ENCODE data around the gene FOXD2. TPM values are rescaled to one million over a fixed set of nuclear protein-coding genes. Genes with fewer than 3 reads are reported as not detected.

FOXD2 gene
- polyA plus RNA-seq, 1 of the 3 experiments (the other 2 are of a cell fraction): not detected

DNA sequence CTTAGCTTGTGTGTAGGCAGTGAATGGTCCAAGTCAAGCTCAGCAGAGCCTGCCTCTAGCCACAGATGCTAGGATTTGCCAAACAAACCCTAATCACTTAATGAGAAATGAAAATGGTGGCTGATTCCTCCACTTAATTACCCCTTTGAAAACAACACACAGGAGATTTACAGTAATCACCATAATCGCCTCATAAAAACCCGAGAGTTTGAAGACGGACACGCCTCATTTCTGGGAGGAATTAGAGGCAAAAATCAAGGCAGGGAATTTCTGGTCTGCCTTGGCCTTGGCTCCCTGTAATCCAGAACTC is 38.0 kb upstream of the FOXD2 start:
- TF ChIP-seq EZH2phosphoT487 (IDR thresholded peaks at IDR 0.05; ENCODE audit: borderline replicate concordance, low read depth) (no peak), MXI1 (IDR thresholded peaks at IDR 0.05; ENCODE audit: low read depth, low read length) (no peak), JUND (IDR thresholded peaks at IDR 0.05) (no peak), FOXM1 (IDR thresholded peaks at IDR 0.05; ENCODE audit: low read depth) (no peak), SMC3 (IDR thresholded peaks at IDR 0.05; ENCODE audit: low read depth, low read length) (no peak), ELF1 (IDR thresholded peaks at IDR 0.05) (no peak), FOSL2 (IDR thresholded peaks at IDR 0.05; ENCODE audit: borderline replicate concordance, low read depth) (no peak), GATA2 (CRISPR knock-in tag; IDR thresholded peaks at IDR 0.05) (no peak)
- TF ChIP-seq, protein P1, sequence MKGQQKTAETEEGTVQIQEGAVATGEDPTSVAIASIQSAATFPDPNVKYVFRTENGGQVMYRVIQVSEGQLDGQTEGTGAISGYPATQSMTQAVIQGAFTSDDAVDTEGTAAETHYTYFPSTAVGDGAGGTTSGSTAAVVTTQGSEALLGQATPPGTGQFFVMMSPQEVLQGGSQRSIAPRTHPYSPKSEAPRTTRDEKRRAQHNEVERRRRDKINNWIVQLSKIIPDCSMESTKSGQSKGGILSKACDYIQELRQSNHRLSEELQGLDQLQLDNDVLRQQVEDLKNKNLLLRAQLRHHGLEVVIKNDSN (IDR thresholded peaks at IDR 0.05; ENCODE audit: borderline replicate concordance, low read depth): no peak
- TF ChIP-seq, protein P2, sequence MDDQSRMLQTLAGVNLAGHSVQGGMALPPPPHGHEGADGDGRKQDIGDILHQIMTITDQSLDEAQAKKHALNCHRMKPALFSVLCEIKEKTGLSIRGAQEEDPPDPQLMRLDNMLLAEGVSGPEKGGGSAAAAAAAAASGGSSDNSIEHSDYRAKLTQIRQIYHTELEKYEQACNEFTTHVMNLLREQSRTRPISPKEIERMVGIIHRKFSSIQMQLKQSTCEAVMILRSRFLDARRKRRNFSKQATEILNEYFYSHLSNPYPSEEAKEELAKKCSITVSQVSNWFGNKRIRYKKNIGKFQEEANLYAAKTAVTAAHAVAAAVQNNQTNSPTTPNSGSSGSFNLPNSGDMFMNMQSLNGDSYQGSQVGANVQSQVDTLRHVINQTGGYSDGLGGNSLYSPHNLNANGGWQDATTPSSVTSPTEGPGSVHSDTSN (IDR thresholded peaks at IDR 0.05): no peak
- no peak overlapping the region for H3K4me3 ChIP-seq (ENCODE audit: low read depth in 2 of 2, low read length in 1 of 2)
- no peak overlapping the region for H3K4me2 ChIP-seq
- H3K27me3 ChIP-seq (ENCODE audit: insufficient read depth): no peaks in the 10 kb centered on the region
- H3K4me1 ChIP-seq (ENCODE audit: control insufficient read depth in 1 of 2, insufficient read depth in 2 of 2, low read depth in 1 of 2, low read length in 1 of 2): no peaks in the 10 kb centered on the region
- H3F3A ChIP-seq (replicated peaks; ENCODE audit: insufficient read depth): no peaks in the 10 kb centered on the region
- no peaks in the 10 kb centered on the region for H3K36me3 ChIP-seq (replicated peaks in 1 of 2; ENCODE audit: control insufficient read depth in 1 of 2, insufficient read depth in 2 of 2, low read length in 1 of 2)
- H3K79me2 ChIP-seq (ENCODE audit: insufficient read depth): no peaks in the 10 kb centered on the region
- H2AFZ ChIP-seq (ENCODE audit: low read depth): no peak overlapping the region
- 94% methylated on average over 4 of the region's 4 CpGs for WGBS (ENCODE audit: low lambda C conversion rate)
- DNase-seq: no peak
- CTCF ChIA-PET: interaction anchor here (1.0 to 13.8 kb wide), 5 partner anchors 9 to 326 kb away, joined by 3 to 104 read pairs (median 3); no protein-coding TSS in a partner anchor
- H3K9me2 ChIP-seq: no peaks in the 10 kb centered on the region
- no peaks in the 10 kb centered on the region for H4K20me1 ChIP-seq (ENCODE audit: insufficient read depth)
- no peak overlapping the region for H3K27ac ChIP-seq (ENCODE audit: low read depth in 2 of 2, low read length in 1 of 2)
- no peak overlapping the region for H3K9ac ChIP-seq
- POLR2A ChIA-PET: interaction anchor here (0.9 kb wide), 1 partner anchor 10 kb away, joined by 3 read pairs; no protein-coding TSS in a partner anchor
- no peaks in the 10 kb centered on the region for H3K9me3 ChIP-seq

DNA sequence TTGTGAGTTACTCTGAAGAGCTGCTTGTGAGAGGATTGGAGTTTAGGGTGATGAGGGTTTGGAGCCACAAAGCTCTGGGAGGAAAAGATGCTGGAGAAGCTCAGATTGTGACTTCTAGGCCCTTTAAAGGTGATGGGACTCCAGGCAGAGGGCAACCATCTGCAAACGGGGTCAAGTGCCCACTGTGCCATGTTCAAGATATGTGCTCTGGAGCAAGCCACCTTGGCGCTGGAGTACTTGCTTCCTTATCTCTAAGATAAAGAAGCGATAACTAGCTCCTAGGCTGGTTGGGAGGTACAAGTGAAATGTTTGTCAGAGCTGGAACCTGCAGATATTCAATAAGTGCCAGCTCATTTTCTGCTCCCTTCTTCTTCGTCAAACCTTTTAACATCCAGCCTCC is 36.1 kb upstream of the FOXD2 start:
- no peaks in the 10 kb centered on the region for H3K79me2 ChIP-seq (ENCODE audit: insufficient read depth)
- H3K4me3 ChIP-seq (ENCODE audit: low read depth in 2 of 2, low read length in 1 of 2): no peak overlapping the region
- CTCF ChIA-PET: interaction anchor here (0.8 to 7.6 kb wide), 6 partner anchors 13 to 36 kb away, joined by 3 to 41 read pairs (median 4); partner anchors contain the start of gene FOXD2
- H3K36me3 ChIP-seq (replicated peaks in 1 of 2; ENCODE audit: control insufficient read depth in 1 of 2, insufficient read depth in 2 of 2, low read length in 1 of 2): no peaks in the 10 kb centered on the region
- H3K9ac ChIP-seq: no peak overlapping the region
- no peaks in the 10 kb centered on the region for H4K20me1 ChIP-seq (ENCODE audit: insufficient read depth)
- DNase-seq: no peak
- no peaks in the 10 kb centered on the region for H3K9me3 ChIP-seq
- WGBS (ENCODE audit: low lambda C conversion rate): 46% methylated on average over 2 of the region's 4 CpGs
- H3F3A ChIP-seq (replicated peaks; ENCODE audit: insufficient read depth): no peaks in the 10 kb centered on the region
- no peak overlapping the region for H3K27ac ChIP-seq (ENCODE audit: low read depth in 2 of 2, low read length in 1 of 2)
- POLR2A ChIA-PET: no interaction called here
- no peaks in the 10 kb centered on the region for H3K27me3 ChIP-seq (ENCODE audit: insufficient read depth)
- H3K4me1 ChIP-seq (ENCODE audit: control insufficient read depth in 1 of 2, insufficient read depth in 2 of 2, low read depth in 1 of 2, low read length in 1 of 2): no peaks in the 10 kb centered on the region
- no peak overlapping the region for H2AFZ ChIP-seq (ENCODE audit: low read depth)
- H3K9me2 ChIP-seq: no peaks in the 10 kb centered on the region
- no peak overlapping the region for H3K4me2 ChIP-seq
- no peak for TF ChIP-seq RAD21 (IDR thresholded peaks at IDR 0.05; ENCODE audit: low read length)
- TF ChIP-seq CHD2 (IDR thresholded peaks at IDR 0.05; ENCODE audit: low read length, partially characterized antibody): no peak
- TF ChIP-seq, protein P3, sequence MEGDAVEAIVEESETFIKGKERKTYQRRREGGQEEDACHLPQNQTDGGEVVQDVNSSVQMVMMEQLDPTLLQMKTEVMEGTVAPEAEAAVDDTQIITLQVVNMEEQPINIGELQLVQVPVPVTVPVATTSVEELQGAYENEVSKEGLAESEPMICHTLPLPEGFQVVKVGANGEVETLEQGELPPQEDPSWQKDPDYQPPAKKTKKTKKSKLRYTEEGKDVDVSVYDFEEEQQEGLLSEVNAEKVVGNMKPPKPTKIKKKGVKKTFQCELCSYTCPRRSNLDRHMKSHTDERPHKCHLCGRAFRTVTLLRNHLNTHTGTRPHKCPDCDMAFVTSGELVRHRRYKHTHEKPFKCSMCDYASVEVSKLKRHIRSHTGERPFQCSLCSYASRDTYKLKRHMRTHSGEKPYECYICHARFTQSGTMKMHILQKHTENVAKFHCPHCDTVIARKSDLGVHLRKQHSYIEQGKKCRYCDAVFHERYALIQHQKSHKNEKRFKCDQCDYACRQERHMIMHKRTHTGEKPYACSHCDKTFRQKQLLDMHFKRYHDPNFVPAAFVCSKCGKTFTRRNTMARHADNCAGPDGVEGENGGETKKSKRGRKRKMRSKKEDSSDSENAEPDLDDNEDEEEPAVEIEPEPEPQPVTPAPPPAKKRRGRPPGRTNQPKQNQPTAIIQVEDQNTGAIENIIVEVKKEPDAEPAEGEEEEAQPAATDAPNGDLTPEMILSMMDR (IDR thresholded peaks at IDR 0.05): no peak
- TF ChIP-seq TCF12 (IDR thresholded peaks at IDR 0.05): no peak
- TF ChIP-seq FOXJ3 (CRISPR knock-in tag; IDR thresholded peaks at IDR 0.05): no peak
- no peak for TF ChIP-seq NRF1 (IDR thresholded peaks at IDR 0.05; ENCODE audit: low read depth, low read length)
- TF ChIP-seq RXRA (IDR thresholded peaks at IDR 0.05; ENCODE audit: borderline replicate concordance, low read depth): no peak
- TF ChIP-seq, protein P4, sequence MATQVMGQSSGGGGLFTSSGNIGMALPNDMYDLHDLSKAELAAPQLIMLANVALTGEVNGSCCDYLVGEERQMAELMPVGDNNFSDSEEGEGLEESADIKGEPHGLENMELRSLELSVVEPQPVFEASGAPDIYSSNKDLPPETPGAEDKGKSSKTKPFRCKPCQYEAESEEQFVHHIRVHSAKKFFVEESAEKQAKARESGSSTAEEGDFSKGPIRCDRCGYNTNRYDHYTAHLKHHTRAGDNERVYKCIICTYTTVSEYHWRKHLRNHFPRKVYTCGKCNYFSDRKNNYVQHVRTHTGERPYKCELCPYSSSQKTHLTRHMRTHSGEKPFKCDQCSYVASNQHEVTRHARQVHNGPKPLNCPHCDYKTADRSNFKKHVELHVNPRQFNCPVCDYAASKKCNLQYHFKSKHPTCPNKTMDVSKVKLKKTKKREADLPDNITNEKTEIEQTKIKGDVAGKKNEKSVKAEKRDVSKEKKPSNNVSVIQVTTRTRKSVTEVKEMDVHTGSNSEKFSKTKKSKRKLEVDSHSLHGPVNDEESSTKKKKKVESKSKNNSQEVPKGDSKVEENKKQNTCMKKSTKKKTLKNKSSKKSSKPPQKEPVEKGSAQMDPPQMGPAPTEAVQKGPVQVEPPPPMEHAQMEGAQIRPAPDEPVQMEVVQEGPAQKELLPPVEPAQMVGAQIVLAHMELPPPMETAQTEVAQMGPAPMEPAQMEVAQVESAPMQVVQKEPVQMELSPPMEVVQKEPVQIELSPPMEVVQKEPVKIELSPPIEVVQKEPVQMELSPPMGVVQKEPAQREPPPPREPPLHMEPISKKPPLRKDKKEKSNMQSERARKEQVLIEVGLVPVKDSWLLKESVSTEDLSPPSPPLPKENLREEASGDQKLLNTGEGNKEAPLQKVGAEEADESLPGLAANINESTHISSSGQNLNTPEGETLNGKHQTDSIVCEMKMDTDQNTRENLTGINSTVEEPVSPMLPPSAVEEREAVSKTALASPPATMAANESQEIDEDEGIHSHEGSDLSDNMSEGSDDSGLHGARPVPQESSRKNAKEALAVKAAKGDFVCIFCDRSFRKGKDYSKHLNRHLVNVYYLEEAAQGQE (IDR thresholded peaks at IDR 0.05; ENCODE audit: low read depth, low read length): no peak
- TF ChIP-seq, protein P5, sequence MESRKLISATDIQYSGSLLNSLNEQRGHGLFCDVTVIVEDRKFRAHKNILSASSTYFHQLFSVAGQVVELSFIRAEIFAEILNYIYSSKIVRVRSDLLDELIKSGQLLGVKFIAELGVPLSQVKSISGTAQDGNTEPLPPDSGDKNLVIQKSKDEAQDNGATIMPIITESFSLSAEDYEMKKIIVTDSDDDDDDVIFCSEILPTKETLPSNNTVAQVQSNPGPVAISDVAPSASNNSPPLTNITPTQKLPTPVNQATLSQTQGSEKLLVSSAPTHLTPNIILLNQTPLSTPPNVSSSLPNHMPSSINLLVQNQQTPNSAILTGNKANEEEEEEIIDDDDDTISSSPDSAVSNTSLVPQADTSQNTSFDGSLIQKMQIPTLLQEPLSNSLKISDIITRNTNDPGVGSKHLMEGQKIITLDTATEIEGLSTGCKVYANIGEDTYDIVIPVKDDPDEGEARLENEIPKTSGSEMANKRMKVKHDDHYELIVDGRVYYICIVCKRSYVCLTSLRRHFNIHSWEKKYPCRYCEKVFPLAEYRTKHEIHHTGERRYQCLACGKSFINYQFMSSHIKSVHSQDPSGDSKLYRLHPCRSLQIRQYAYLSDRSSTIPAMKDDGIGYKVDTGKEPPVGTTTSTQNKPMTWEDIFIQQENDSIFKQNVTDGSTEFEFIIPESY (IDR thresholded peaks at IDR 0.05; ENCODE audit: borderline replicate concordance, low read depth): no peak
